Stimulated activated CD4-positive, alpha-beta T cell treated with anti-CD3 and anti-CD28 coated beads, Interleukin-15, amount 100 ng/mL, for 48 hours (primary cell): ENCODE data around the gene HS6ST3.

Experiments
- DNase-seq, 2 donors: peaks; one replicate each; pipeline ENCODE4 v3.0.0-alpha.2; 2020; ENCODE audit warnings: low read depth in 2 of 2

The HS6ST3 gene

DNA sequence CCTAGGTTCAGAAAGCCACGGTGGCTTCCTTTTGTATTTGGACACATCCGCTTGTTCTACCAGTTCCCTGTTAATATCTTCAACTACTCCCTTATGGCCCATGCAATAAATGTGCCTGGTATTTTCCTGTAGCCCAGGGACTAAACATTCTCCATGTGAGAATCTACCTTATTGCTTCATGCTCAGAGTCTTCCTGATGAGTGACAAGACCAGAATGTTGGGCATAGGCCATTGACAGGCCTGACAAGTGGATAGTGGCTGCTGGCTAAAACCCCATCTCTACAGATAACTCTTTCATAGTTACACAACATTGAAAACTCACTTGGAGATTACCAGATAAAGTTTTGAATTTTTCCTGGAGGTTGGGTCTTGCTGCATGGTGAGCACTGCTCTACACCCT lies 449.9 kb downstream of the HS6ST3 start:
- DNase-seq, result no peak

DNA sequence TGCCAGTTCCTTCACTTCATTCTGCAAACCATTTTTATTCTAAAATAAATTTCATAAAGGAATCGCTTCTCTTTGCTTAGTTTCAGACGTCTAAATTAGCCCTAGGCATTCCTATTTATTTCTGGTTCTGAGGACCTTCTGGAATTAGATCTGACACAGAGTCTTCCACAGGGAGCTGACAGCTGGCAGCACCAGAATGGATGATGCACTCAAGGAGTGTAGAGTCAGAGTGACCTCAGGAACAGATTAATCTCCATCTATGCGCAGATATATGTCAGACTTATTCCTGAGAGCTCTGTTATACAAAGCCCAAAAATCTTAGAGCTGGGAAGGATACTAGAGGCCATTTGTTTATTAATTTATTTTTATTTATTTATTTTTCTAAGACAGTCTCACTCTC lies 450.8 kb downstream of the HS6ST3 start:
- no peak for DNase-seq

DNA sequence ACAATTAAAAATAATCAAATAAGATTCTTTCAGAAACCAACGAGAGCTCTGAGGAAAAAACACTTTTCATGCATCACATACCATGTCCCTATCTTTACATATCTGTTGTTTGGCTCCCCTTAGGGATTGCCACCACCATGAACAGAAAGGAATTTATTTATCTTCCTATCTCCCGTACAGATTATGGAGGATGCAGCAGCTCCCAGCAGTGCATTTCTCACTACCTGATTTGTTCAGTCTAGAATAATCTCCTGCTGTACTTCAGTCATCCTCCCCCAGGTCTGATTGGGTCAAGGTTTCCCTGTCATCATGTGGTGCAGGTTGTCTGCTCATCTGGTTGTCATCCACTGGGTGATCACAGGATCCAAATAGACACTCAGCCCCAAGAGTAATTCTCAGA lies 453.1 kb downstream of the HS6ST3 start:
- DNase-seq, result no peak

DNA sequence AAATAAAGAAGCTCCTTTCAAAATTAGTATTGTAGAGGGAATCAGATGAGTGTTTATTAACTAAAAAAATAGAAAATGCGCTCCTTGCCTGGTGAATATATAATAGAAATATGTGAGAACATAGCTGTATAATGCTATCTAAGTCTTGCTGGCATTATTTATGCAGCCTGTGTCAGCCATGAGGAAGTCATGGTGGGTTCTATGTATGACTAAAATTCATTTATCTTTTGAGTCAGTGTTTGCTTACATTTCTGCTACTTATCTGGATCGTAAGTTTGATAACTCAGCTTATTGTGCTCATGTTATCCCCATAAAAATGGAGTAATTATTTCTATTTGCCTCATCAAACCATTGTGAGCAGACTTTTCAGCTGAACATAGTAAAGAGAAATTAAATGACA lies 455.1 kb downstream of the HS6ST3 start:
- no peak for DNase-seq

DNA sequence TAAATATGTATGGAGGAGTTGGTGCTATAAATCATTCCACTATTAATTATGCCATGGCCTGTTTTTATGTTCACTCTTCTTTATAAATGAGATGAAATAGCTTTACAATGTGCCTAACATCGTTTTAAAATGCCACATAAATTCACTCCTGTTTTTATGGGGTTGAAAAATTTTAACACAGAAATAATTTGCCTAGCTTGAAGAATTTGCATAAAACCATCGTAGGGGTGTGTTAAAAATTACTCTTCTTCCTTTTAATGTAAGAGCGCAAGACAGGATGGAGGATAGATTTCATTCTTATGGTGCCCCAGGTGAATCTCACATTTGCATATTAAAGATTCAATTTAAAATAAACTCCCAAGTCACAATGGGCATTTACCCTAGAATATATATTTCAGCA lies 456.6 kb downstream of the HS6ST3 start:
- no peak for DNase-seq

DNA sequence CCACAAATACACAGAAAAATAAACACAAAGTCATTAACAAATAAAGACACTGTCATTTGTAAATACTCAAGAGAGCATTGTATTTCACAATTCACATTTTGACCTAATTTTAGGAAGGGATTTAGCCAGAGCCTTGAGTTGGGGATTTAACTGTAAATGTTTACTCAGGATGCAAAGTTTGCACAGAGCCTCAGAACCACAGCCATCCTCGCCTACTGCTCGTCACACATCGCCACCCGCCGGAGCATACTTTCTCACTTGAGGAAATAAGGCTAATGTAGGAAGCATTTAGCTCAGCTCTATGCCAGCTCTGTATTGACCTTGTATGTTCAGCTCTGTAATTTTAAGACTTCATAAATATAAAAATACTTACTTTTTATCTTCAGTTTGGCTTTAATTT lies 461.6 kb downstream of the HS6ST3 start:
- no peak for DNase-seq

DNA sequence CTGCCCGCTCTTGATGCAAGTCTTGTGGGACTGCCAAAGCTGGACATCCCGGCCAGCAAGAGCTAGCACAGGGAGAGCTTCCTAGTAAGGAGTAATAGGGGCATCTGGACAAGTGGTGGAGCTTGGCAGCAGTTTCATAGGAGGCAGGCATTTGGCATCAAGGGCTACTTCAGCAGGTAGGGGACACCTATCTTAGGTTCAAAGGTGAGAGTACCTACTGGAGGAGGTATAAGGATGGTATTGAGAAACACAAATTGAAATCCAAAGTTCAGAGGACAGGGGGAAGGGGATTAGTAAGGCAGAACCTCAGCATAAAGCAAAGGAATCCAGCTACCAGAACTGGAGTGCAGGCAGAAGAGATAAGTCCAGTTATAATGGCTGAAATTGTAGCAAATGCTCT lies 462.7 kb downstream of the HS6ST3 start:
- no peak for DNase-seq

DNA sequence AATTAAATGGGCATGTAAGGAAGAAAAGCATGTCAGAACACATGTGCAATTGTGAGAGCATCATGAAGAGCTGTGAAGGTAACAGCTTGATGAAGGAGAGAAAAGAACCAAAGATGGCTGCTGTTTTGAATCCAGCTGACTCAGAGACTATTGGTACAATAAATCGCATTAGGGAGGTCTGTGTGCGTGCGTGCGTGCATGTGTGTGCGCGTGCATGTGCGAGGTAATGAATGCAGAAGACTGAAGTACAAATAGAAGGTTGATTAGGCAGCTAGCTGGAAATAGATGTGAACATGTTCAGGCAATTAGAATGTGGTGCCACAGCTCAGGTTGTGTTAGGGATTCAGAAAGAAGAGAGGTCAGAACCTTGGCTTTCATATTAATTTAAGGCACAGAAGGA lies 463.9 kb downstream of the HS6ST3 start:
- DNase-seq, result no peak

DNA sequence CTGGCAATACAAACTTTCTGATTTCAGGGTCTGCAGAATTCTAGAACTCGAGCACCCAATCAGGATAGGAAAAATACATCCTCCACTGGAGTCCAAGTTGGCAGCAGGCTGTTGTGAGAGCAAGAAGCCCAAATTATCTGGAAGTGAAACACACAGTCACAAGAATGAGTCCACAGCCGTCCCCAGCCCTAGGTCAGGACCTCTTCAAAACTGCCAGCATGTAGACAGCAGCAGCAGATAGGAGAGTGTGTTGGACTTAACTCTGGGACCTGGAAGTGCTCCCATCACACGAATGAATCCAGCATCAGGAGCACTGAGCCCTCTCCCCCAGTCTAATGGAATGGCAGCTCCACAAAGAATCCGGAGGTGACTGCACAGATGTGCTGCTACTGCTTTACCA lies 483.7 kb downstream of the HS6ST3 start:
- no peak for DNase-seq

DNA sequence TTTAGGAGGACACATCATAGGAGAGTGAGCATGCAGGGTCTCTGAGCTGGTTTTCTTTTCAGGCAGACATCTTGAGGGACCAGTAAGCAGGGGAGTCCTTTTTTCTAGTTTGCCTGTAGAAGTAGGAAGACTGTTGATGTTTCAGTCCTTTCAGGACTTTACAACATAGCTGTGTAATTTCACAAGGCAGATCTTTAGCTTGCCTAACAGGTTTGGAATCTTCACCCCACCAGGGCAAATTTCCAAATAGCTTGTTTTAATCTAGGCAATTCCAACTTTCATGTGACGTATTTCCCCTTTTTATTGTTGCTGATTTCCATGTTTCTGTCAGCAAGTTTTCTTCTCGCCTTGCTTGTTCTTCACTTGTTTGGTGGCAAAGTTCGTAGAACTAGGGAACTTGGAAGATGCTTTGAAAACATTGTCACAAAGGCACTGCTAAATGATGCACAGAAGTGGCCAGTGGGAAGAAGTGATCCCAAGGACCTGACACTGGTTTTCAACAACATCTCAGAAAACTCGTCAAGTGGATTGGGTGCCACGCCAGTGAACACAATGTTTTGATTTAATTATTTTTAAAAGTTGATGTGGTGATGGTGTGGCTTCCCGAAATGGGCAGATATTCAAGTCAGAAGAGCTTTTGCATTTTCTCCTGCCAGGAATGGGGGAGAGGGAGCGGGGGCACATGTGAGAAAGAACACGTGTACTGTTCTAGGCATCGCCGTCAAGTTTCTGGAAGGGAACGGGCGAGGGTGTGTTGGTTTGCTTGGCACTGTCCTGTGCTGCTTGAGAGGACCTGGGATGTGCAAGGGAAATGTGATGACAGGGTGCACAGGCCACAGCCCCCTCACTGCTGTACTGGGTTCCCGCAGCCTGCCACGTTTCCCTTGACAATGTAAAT lies 485.8 kb downstream of the HS6ST3 start:
- DNase-seq, result no peak

DNA sequence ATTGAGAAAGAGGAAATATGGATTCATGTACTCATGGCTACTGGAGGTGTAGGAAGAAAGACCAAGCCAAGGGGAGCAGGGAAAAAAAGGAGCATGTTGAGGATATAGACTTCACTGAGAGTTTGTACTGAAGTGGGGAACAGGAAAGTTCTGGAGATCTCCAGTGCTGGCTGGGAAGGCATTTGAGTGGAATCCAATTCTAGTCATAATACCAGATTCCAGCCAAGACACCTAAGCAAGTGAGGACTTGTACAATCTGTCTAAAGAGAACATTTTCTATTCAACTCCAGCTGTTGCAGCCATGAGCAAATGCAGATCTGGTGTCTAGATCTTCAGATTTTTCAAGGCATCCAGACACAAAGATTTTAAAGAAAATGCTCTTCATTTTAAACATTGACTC lies 491.8 kb downstream of the HS6ST3 start:
- DNase-seq, result no peak

DNA sequence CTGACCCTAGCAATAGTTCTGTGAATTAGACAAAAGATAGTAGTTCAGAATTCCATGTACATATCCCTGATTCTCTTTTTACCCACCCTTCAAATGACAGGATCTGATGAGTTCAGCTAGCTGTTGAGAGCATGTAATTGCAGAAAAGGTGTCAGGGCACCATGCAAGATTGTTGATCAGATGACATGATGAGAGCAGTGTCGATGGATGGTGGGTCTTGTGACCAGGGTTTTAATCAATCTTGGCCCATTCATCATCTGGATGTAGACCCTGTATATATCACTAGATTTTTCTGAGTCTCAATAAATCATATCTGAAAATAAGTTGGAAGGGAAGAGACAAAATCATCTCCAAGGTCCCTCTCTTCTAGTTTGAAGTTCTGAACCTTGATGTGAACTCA lies 525.3 kb downstream of the HS6ST3 start:
- no peak for DNase-seq

DNA sequence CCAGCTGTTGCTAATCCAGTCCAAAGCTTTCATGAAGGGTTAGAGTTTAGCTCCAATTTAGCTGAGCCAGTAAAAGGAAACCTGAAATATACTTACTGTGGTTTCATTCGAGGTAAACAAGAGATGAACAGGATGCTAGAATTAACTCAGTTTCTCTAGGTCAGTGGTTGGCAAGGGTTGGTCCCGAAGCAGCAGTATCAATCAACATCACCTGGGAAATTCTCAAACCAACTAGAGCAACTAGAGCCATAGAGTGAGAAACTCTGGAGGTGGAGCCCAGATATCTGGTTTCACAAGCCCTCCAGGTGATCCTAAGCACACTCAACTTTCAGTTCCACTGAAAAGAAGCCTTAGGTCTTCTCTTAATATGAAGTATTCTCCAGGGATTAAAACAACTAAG lies 527.6 kb downstream of the HS6ST3 start:
- DNase-seq, result no peak

DNA sequence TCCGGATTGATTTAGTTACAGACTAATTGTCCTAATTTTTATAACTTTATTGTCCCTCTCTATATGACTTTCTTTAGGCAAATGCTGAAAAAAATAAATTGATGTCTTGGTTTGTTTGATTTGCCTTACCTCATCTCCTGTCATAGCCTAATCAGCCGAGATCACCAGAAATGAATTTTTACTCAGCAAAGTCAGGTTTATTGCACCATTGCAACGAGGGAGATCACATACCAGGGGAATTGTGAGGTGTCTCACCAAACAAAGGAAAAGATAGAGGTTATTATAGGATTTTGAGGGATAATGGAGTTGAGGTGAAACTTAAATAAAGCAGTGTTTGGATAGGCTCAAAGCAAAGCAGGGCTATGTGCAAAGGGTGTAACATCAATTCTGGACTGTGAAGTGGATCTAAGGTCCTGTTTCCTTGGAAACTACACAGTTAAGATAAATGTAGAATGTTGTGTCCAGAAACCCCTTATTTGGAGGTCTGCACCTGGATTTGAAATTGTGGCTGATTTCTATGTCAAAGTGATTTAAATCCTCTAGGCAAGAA lies 531.8 kb downstream of the HS6ST3 start:
- DNase-seq, result no peak

DNA sequence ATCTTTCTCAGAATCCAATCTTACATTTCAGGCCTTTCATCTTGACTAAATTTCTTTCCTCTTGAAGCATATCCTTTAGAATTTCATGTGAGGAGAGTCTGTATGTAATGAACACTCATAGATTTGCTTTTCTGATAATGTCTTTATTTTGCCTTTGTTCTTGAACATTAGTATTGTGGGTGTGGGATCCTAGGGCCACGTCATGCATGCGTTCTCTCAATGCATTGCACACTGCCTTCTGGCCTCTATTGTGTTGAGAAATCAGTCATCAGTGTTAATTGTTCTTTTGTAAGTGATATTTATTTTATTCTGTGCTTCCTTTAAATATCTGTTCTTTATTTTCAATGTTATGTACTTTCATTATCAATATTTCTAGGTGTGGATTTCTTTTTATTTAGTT lies 539.4 kb downstream of the HS6ST3 start:
- DNase-seq, result no peak

DNA sequence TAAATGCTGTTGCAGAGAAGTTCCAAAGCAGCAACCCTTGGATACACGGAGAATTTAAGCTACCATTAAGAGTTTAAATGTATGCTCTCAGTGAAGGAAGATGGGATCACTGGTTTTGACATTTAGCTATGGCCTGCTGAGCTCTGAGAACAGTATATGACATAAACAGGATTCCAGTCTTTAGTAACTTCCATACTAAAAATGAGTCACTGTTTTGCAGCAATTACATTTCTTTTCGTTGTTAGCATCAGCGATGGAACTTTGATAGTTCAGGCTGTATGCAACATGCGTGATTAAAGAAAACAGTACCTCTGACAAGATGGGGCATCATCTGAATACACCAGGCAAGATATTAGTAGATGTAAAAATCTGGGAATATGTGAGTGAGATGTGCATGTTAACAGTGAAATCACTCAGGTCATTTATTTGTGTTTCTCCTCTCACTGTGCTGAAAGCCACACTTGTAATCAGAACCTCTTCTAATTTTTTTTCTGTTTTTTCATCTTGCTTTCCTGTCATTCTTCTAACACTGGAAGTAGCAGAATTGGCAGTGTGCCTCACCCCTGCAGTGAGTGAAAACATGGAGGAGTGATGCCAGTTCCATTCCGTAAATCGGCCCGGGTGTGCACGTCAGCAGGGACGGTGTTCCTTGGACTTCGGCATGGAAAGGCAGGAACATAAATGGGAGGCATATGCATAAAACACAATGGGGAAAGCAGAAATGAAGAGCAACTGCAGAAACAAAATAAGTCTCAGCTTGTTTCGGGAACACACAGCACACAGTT lies 542.8 kb downstream of the HS6ST3 start:
- DNase-seq, result no peak

DNA sequence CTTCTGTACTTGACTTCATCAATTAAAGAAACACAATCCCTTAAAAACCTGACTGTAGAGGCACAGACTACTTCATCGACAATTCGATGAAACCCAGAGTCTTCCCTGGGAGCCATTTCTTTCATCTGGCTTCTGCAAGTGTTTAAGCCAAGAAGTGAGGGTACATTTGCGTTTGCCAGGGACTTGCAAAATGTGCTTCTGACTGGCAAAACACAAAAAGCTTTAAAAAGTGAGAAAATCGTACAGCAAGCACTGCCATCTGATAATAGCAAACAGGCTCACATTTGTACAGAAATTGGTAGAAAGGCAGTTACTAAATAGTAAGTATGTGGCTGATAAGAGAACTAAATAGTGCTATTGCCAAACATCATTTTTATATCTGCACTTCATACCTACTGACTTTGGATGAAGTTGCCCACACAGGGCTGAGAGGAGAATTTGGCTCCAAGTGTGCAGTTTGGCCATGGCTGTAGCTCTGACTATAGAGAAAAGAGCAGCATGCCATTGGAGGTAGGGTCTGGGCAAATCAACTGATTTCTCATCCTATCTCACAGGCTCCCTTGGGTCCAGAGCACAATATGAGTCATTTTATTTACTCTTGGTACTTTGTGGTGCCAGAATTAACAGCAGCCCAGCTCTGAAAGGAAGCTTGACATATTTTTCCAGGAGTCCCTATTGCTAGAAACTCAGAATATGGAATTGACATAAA lies 546.2 kb downstream of the HS6ST3 start:
- no peak for DNase-seq

DNA sequence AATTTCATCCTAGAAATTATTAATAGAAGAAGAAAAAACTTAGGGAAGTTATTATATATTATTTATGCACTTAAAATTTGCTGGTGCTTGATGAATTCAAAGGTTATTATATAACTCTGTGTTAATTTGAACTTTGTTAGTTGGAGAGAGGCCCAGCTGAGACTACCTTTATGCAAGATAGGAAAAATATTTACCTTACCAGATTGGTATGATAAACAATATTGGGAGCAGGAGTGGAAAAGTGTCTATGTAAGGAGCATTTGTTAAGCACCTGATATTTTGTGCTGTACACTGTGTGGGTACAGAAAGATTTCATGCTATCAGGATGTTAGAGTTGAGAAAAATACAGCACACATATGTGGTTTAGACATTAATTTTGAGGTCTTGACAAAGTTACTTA lies 547.1 kb downstream of the HS6ST3 start:
- no peak for DNase-seq

DNA sequence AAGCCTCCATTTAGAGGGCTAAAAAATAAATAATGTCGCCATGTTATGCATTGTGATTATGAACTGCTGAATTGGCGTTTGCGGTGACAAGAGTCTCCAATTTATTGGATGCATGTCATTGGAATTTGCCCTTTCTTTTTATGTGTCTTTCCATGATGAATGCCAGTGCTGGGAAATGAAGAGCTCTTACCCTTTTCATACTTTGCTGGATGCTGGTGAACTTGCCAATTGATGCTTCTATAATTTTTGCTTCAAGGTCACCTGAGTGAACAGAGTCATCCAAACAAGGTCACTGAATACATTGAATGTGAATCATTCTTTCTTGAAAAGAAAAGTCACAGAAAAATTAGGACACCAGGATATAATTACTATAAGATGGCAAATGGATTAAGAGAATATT lies 556.2 kb downstream of the HS6ST3 start:
- DNase-seq, result no peak

DNA sequence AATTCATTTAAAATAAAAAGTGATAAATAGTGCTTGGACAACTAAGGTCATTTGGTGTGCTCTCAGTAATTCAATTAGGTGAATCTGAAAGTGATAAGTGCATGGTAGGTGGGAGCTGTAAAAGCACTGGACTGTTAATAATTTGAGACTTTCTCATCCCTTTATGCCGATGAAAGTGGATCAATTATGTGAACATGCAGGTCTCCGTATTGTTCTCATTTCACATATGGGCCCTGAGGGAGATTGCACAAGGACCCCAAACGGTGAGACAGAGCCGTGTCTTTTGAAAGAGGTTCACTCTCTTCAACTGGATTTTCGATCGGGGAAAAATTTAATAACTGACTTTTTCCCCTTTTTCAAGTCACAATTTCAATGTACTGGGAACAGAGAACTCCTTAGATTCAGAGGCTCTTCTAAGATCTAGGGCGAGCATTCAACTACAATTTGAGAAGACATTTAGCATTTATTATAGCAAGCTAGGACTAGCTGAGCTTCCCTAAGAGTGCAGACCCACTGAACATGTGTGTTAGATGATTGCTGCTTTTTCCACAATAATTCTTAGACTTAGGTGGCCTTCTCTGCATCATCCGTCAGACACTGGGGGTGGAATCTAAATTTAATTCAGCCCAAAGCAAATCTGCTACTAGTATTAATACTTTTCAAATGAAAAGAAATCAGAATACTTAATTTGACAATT lies 556.8 kb downstream of the HS6ST3 start:
- DNase-seq, result no peak

DNA sequence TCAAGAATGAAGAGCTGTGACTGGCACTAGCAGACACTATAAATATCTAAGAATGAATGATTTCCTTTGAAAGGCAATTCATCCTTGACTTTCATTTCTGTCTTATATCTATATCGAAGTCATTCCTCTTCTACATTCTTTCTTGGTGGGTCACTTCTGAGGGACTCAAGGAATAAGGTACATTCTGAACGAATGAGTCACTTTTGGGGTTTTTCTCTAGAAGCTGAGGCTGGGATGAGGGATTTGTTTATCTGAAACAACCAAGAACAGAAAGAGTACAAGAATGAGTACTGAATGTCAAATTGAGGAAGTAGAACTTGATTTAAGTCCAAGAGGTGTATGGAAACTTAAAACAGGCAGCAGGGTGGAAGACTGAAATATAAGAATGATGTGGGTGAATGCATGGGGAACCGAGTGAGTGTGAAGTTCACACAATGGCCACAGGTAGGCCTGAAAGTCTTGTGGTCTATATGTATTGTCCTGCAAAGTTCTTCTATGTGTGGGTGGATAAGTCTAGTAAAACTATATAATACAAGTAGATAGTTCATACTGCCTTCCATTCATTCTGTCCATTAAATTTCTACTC lies 560.5 kb downstream of the HS6ST3 start:
- no peak for DNase-seq
